GM19351 (cell line): ENCODE measurements around the gene ADAM22.
A peak's percentile ranks its signal among the peaks of the same experiment; 100 is the strongest.
"Not testable (repeated sequence)": the region's sequence is repeated elsewhere in the genome, so short reads cannot be mapped to it uniquely, and the experiment has no call there.

ENCODE experiments used
- ATAC-seq: cut with Tn5 transposase; IDR thresholded peaks from one replicate; pipeline ENCODE4 v1.9.1; 2021; ENCODE audit warnings: mild to moderate bottlenecking, moderate library complexity; ENCODE audit not compliant: unreplicated experiment

The ADAM22 gene

GRCh38 chr7:87933953-87934698 lies at the start of gene ADAM22:
TSS of gene ADAM22 (plus strand) at chr7:87934251. CDS start at chr7:87934466, 215 bp downstream.
- ATAC-seq = peak; percentile 94

- ATAC-seq = no peak
Measured at GRCh38 chr7:87885018-87885417, 49.0 kb upstream of the ADAM22 start.

GRCh38 chr7:87886875-87887274 lies 47.2 kb upstream of the ADAM22 start:
- no peak for ATAC-seq

GRCh38 chr7:87895363-87895762 lies 38.7 kb upstream of the ADAM22 start:
- ATAC-seq = no peak

- ATAC-seq = no peak
Measured at GRCh38 chr7:87899255-87899654, 34.8 kb upstream of the ADAM22 start.

- not testable (repeated sequence) for ATAC-seq
Measured at GRCh38 chr7:87907136-87907906, 26.7 kb upstream of the ADAM22 start.

GRCh38 chr7:87908814-87909213 lies 25.2 kb upstream of the ADAM22 start:
- ATAC-seq = not testable (repeated sequence)

- ATAC-seq = no peak
Measured at GRCh38 chr7:87912121-87912520, 21.9 kb upstream of the ADAM22 start.

GRCh38 chr7:87918740-87919139 lies 15.3 kb upstream of the ADAM22 start:
- no peak for ATAC-seq

GRCh38 chr7:87919875-87920274 lies 14.2 kb upstream of the ADAM22 start:
- no peak for ATAC-seq

- ATAC-seq = no peak
Measured at GRCh38 chr7:87920578-87920977, 13.5 kb upstream of the ADAM22 start.

- not testable (repeated sequence) for ATAC-seq
Measured at GRCh38 chr7:87922759-87923395, 11.2 kb upstream of the ADAM22 start.

- ATAC-seq = peak; percentile 98
Measured at GRCh38 chr7:87926581-87927461, 7.2 kb upstream of the ADAM22 start.

- no peak for ATAC-seq
Measured at GRCh38 chr7:87933605-87933952, 472 bp upstream of the ADAM22 start.

GRCh38 chr7:87934699-87935383 lies 790 bp downstream of the ADAM22 start:
- peak; percentile 0 for ATAC-seq

- ATAC-seq = no peak
Measured at GRCh38 chr7:87935384-87935706, 1.3 kb downstream of the ADAM22 start.

GRCh38 chr7:87941138-87941537 lies 7.1 kb downstream of the ADAM22 start:
- no peak for ATAC-seq

- peak; percentile 44 for ATAC-seq
Measured at GRCh38 chr7:87944547-87944946, 10.5 kb downstream of the ADAM22 start.

GRCh38 chr7:87945926-87946325 lies 11.9 kb downstream of the ADAM22 start:
- ATAC-seq = not testable (repeated sequence)

GRCh38 chr7:87948371-87948770 lies 14.3 kb downstream of the ADAM22 start:
- no peak for ATAC-seq
